ENCODE results near the gene PJA1.

Gene PJA1, protein sequence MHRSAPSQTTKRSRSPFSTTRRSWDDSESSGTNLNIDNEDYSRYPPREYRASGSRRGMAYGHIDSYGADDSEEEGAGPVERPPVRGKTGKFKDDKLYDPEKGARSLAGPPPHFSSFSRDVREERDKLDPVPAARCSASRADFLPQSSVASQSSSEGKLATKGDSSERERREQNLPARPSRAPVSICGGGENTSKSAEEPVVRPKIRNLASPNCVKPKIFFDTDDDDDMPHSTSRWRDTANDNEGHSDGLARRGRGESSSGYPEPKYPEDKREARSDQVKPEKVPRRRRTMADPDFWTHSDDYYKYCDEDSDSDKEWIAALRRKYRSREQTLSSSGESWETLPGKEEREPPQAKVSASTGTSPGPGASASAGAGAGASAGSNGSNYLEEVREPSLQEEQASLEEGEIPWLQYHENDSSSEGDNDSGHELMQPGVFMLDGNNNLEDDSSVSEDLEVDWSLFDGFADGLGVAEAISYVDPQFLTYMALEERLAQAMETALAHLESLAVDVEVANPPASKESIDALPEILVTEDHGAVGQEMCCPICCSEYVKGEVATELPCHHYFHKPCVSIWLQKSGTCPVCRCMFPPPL

DNA sequence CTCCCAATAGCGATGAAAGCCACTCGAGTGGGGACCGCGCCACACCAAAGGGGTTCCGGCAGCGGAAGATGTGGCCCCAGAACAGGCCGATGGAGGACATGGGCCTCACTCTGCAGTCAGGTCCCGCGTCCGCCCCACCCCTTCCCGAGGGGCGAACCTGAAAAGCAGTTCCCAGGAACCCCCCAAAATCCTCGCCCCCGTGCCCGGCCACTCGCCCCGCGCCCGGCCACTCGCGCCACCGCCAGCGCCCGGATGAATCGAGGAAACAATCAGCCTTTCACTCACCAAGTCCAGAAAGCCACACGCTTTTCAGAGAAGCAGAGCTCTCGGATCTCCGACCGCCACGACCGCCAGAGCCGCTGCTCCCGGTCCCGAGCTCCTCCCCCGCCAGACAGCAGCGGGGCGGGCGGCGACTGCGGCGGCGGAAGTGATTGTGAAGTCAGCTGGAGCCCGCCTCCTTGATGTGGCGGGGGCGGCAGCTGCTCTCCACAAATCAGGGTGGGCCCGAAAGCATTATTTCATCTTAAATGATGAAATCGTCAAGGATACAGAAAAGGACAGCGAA lies at the start of gene PJA1:
Gene PJA1 (minus strand): TSS at position 367 of the 565 bp plus-strand sequence. CDS start 2,380 bp downstream, outside the sequence.
- DNase-seq (ENCODE audit: low spot score) = no peak

DNA sequence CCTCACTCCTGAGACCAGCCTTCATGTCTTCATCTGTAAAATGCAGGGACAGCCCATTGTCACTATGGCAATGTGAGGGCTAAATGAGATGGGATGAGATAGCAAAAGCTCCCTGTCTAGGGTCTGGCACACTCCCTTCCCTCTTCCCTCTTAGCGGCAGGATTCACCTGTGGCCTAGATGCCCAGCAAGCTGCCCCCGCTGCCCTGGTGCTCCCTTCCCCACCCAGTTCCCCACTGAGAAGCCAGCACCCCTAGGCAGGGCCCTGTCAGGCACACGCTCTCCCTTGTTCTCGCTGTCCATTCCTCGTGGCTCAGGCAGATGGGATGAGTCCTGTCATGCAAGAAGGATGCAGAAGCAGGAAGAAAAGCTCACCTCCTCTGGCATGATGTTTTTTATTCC lies 49.2 kb upstream of the PJA1 start:
- DNase-seq (ENCODE audit: low spot score) = no peak

DNA sequence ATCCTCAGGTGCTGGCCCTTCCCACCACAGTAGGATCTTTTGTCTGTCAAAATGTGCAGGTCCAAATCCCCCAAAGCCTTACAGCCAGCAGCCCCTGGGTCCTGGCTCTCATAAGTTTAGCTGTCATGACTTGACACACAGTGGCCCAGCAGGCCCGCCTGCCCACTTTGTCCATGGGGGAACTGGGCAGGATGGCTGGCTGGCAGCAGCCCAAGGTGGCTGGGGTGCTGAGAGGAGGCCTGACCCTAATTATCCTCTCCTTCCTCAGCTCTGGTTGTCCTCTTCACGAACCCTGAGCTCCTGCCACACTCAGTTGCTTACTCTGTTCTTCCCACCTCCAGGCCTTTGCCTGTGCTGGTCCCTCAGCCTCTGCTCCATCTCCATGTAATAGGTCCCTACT lies 46.4 kb upstream of the PJA1 start:
- no peak for DNase-seq (ENCODE audit: low spot score)

DNA sequence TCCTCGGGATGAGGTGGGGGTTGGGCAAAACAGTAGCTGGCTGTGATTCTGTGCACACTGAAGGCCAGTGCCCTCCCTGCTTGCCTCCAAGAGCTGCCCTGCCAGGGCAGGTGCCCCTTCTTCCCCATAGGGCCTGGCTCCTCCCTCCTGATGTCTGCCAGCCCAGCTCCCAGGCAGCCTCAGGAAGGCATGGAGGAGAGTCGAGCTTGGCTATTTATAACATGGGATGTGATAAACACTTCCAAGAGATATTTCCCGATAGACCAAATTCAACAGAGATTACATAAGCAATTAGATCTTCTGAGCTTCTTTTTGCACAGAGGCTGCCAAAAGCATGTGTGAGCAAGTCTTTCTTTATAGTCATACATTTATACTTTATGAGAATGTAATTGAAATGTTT lies 45.3 kb upstream of the PJA1 start:
- no peak for DNase-seq (ENCODE audit: low spot score)

DNA sequence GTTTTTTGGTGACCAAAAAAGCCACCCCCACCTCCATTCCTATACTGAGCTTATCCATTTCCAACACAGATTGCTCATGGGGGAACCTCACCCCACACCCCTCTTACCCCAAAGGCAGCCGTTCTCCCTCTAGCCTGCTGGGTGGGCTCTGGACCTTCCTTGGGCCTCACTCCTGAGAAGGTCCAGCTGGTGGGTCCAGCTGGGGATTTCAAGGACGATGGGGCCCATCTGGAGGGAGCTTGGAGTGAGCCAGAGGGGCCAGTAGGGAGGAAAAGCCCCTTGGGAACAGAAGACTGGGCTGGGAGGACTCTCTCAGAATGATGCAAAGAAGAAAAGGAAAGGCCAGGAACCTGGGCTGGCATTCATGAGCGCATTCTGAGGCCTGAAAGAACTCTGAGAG lies 42.0 kb upstream of the PJA1 start:
- no peak for DNase-seq (ENCODE audit: low spot score)

DNA sequence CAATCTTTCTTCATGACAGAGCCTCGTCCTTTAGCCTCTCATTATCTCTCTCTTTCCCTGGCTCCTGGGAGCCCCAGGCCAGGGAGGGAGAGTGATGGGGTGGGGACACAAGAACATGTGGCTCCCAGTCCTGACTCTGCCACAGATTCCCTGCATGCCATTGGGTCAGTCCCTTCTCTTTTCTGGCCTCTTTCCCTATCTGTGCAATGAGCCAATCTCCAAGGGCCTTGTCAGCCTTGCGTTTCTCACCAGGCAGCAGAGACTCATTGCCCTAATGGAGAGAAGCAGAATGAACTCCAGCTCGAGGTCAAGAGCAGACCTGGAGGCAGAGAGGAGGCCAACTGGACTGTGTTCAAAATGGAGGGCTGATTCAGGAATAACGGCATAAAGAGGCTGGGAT lies 38.4 kb upstream of the PJA1 start:
- no peak for DNase-seq (ENCODE audit: low spot score)

DNA sequence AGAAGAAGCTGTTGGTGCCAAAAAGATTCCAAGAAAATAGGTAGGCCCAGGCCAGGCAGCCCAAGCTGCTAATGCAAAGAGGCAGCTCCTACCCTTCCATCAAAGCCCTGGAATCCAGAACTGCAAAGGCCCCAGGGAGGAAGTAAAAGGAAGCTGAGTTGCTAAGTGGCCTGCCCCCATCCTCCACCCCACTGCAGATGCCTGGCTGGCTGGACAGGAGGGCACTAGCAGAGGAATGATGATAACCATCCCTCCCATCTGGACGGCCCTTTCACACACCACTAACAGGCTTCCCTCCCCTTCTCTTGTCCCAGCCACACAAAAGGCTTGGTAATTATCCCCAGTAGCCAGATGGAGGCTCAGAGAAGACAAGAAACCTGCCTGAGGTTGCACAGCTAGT lies 32.4 kb upstream of the PJA1 start:
- no peak for DNase-seq (ENCODE audit: low spot score)

DNA sequence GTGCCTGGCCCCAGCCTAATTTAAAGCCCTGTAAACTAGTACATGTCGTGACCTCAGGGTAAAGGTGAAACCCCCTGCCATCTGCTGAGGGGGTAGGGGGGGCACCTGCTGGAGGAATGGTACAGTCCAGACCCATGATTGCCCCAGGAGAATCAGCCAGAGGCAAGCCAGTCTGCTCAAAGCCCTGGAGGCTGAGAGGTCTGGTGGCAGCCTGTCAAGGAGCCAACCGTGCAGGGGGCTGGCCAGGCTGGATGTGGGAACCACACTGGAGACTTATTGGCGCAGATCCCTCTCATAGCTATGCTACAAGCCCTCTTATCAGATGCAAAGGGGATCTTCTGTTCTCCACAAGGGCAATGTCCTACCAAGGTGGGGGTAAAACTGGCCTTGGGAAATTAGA lies 31.4 kb upstream of the PJA1 start:
- no peak for DNase-seq (ENCODE audit: low spot score)

DNA sequence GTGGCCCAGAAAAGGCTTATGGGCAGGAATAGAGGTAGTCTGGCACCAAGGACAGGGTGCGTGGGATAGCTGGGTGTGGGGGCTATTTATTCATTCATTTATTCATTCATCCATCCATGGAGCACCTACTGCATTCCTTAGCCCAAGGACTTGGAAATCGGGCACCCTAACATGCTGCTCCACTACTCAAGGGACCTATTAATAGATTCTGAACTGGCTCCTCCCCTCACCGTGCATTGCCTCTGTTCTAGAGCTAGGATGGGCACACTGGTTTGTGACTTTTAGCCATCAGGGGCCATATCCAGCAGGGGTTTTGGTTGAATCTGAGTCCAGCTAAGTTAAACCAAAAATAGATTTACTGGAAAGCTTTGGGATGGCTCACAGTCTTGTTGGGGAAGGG lies 30.6 kb upstream of the PJA1 start:
- DNase-seq (ENCODE audit: low spot score) = no peak

DNA sequence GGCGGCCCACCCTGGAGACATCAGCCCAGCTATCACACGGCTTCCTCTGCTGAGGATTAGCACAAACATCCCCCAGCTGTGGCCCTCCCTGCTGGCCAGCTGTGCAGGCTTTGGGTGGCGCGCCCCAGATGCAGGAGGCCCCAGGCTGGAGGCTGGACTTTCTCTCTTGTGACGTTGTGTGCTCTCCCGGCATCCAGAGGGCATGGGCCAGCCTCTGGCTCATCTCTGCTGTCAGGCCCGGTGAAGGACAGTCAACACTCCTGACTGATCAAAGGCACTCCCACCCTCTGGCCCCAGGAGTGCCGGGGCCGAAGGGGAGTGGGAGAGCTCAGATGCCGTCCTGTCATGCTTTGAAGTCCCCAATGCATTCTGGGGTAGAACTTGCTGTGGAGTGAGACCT lies 29.9 kb upstream of the PJA1 start:
- no peak for DNase-seq (ENCODE audit: low spot score)

DNA sequence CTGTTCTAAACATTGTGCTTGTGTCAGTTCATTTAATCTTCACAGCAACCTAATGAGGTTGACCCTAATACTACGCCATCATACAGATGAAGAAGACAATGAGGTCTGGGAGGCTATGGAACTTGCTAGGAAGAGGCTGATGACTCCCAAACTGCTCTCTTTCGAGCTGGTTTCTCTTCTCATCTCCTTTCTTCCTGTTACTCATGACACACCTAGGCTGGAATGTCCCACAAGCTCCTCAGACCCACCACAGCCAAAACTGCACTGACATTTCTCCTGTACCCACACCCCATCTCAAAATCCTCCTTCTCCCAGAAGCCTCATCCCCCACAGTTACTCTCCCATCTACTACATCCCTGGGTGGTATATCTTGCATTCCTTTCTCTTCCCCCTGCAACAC lies 27.4 kb upstream of the PJA1 start:
- DNase-seq (ENCODE audit: low spot score) = no peak

DNA sequence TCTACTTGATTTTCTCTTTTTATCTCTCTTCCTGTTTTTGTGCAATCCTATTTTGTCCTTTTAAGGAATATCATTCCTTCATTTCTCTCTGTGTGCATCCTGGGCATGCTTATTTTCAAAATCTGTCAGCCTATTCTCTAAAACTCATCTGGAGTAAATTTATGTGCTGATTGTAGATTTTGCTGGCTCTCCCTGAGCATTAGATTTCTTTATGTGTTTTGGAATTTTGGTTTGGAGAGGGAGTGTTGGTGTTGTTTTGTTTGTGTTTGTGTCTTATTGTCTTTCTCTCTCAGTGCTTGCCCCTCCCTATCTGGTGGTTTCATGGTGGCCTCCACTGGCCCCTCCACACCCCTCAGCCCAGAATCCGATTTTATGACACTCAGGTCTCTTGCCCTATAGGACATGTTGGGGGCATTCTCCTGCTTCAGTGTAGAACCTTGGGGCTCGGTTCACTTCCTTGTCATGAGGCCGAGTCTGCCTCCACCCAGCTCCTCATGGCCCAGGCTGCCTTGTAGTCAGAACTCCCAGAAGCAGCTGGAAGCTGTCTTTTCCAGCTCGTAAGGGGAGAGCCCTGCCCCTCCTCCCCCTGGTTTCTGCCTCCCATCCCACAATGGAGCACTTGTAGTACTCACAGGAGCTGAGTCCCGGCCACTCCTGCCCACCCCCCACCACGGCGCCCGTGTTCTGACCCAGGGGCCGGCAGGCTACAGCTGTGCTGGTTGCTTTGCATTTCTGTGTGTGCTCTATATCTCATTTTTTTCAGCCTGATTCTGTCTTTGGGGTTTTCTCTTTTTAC lies 24.5 kb upstream of the PJA1 start:
- no peak for DNase-seq (ENCODE audit: low spot score)

DNA sequence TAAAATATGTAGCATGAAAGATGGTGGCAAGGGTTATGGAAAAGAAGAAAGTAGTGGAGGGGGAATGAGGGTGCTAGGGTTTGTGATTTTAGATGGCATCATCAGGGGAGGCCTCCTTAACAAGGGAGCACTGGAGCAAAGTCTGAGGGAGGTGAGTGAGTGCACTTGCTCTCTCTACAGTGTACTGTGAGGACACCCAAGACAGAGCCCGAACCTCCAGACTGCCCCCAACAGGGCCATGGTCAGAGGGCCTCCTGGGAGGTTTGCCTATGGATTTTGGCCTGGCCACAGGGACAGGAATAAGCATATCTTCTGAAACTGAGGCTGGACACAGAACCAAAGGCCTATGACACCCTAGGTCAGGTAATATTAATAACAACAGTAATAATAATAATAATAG lies 21.4 kb upstream of the PJA1 start:
- DNase-seq (ENCODE audit: low spot score) = no peak

DNA sequence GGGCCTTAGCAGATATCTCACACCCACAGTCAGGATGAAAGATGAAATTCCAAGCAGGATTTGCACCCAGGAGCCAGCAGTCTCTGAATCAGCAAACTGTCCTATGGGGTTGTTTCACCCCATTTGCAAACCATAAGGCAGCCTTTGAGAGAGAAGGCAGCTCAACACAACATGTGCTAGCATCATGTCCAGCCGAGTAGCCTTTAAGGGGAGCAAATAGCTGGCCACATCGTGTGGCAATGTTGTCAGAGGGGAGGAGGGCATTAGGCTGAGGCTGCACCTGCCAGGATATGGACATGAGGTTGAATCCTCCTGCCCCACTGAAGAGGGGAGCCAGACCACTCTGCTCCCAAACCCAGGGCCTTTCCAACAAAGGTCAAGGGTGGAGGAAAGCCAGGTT lies 20.6 kb upstream of the PJA1 start:
- DNase-seq (ENCODE audit: low spot score) = no peak

DNA sequence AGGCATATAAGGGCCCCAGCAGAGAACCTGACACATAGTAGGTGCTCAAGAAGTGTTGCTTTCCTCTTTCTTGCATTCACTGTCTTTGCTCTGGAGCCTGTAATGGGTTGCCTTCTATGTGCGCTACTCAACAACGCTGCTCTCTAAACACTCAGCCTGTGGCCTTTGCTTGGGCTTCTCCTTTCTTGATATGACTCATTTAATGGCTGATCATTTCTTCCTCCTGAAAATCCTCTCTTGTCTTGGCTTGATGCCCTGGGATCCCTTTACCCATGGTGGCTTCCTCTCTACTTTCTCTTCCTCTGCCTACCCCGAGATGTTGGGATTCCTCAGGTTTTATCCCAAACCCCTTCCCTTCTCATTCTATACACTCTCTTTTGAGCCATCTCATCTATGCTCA lies 19.9 kb upstream of the PJA1 start:
- DNase-seq (ENCODE audit: low spot score) = no peak

DNA sequence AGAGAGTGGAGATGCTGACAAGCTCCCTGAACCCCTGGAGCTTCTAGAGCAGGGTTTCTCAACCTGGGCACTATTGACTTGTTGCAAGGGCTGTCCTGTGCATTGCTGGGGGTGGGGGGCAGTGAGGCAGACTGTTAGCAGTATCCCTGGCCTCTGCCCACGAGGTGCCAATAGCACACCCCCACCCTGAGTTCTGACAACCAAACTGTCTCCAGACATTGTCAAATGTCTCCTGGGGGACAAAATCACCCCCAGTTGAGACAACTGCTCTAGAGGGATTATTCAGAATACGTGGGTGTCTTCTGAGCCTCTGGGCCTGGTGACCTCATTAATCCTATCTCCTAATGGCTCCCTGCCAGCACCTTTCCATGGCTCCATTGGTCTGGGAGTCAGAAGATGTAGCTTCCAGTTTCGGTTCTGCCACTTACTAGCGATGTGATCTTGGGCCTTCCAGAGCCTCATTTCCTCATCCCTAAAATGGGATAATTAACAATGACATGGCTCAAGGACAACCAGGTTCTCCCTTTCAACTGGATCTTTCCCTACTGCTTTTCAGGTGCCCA lies 17.6 kb upstream of the PJA1 start:
- no peak for DNase-seq (ENCODE audit: low spot score)

DNA sequence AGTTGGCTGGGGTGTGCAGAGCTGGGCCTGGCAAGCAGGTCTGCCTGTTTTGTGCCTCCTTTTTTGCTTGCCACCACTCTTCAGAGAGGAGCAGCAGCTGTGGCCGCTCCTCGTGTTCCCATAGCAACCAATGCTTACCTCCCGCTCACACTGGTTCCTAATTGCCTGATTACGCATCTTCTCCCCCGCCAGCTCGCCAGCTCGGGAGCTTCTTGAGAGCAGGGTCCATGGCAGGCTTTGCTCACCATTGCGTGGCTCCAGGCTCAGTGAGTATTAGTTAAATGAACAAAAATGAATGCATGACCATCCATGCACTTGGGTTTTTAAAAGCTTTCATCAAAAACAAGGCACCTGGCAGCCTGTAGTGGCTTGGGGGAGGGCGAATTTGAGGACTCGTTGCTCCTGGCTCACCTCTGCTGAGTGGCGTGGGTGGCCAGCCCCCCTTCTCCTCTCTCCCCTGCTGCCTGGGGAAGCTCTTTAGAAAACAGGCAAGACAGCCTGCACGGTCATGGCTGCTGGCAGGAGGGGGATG lies 14.2 kb upstream of the PJA1 start:
- DNase-seq (ENCODE audit: low spot score) = no peak

DNA sequence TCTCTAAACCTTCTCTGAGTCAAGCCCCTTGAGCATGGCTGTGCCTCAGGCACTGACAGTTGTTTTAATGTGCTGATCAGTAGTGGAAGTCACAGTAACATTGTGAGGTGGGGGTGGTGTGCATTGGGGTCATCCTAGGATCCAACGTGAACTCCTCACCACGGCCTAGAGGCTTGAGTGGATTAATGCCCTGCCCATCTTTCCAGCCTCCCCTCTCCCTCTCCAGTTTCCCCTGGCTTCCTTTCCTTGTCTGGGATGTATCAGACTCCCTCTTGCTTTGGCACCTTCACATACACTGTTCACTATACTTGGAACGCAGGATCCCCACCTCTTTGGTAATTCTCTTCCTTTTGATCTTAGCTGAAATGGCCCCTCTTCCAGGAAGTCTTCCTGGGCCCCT lies 13.3 kb upstream of the PJA1 start:
- DNase-seq (ENCODE audit: low spot score) = no peak

DNA sequence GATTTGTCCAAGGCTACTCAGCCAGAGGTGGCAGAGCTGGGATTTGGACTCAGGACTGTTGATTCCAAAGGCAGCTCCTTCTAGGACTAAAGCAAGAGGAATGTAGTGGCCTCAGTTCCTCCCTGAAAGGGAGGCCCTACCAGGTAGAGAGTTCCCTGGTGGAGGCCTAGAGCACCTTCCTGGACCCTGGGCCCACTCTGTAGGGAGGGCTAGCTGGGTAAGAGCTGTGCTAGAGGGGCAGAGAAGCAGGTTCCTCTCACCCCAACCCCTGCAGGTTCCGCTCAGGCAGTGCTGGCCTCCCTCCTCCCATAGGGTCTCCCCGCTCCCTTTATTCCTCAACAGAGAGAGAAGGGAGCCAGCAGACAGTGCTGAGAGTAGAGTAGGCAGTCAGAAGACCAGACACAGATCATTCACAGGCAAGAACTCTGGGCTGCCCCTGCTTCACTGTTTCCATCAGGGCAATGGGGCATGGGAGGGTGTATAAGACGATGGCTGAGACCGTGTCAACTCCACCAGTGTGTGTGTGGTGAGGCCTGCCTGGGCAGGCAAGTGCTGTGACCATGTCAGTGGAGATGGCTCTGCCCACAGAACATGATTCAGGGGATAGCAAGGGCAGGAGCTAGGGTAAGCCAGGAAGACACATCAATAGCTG lies 12.4 kb upstream of the PJA1 start:
- no peak for DNase-seq (ENCODE audit: low spot score)

DNA sequence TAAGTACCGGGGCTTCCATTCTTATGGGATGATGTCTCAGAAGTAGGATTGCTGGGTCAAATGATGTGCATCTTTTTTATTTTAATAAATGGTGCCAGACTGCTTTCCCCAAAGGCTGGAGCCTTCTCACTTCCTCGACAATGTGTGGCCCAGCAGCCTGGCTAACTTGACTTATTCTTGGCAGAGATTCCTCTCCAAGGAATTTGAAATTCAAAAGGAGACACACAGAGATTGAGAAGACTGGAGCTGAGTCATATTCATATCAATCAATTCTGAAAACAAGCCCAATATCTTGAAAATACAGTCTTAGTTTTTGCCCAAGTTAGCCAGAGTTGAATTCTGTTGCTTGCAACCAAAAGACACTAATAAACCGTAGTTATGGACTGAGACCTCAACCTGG lies 10.8 kb upstream of the PJA1 start:
- DNase-seq (ENCODE audit: low spot score) = no peak

DNA sequence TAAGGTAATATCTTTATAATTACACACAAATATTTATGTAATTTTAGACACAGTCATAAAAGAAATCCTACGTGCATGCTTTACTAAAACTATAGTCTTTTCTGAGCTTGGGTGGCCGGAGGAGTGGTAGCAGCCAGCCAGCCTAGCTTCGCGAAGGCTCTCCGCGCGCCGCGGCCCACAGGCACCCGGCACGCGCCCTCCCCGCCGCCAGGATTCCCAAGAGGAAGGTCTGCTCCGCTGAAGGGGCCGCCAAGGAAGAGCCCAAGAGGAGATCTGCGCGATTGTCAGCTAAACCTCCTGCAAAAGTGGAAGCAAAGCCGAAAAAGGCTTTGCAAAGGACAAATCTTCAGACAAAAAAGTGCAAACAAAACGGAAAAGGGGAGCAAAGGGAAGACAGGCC lies 8.7 kb upstream of the PJA1 start:
- DNase-seq (ENCODE audit: low spot score) = no peak

DNA sequence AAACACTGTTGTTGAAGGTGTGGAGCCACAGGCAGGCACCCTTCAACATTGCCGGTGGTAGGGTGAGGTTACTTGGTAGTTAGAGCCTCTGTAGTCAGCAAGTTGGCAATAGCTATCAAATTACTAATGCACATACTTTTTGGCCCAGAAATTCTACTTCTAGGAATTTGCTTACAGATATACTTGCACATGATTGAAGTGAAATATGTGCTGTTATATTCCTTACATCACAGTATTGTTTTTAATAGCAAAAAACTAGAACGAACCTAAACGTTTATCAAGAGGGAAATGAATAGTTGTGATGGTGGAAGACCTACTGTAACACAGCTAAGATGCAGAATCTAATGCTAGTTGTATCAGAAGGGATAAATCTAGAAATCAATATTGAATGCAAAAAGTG lies 7.7 kb upstream of the PJA1 start:
- DNase-seq (ENCODE audit: low spot score) = no peak

Data from HuH-7.5 (cell line).